CMK (cell line): ENCODE measurements around the gene SFSWAP.

Experiments
- DNase-seq: peaks from one replicate; pipeline ENCODE4 v3.0.0-alpha.2; 2010; ENCODE audit warnings: low read depth

Gene SFSWAP

DNA sequence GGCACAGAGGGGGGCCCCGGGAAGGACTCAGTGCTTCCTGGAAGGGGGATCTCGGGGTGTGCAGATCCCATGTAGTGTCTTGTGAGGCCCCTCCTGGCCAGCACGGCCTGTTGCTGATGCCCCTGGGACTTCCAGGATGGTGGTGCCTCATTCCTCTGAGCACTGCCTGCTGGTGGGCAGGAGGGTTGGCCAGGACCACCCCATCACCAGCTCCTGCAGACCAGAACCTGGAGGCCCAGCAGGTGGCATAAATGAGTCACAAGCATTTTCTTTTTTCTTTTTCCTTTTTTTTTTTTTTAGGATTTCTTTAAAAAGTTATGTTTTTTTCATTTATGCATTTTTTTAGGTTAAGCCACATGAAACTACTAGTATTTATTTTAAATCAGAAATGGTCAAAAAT, 125.3 kb downstream of the SFSWAP start:
- no peak for DNase-seq

DNA sequence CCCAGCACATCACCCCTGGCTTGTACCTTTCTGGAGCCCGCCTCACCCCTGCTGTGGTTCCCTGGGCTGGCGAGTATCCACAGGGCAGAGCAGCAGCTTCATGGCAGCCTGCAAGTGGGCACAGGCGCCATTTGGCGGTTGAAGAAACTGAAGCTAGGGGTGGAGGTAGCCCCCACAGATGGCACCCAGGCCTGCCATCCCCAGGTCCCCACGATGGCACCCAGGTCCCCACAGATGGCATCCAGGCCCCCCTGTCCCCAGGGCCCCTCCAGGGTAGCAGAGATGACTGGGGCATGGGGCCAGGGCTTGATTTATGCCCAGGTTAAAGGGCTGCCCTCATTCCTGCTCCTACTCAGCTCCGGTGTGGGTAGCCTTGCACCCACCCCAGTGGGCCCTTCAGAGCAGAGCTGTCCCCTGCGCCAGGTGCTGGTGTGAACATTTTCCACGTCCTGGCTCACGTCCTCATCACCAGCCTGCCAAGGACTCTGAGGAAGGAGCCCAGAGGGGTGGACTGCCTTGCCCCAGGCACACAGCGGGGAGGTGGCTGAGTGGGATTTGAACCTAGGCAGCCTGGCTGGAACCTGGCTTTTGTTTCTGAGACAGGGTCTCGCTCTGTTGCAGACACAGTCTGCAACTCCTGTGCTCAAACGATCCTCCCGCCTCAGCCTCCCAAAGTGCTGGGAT, 126.0 kb downstream of the SFSWAP start:
- DNase-seq, result no peak

GRCh38 chr12:131840643-131841416, 129.9 kb downstream of the SFSWAP start:
- DNase-seq, result no peak

GRCh38 chr12:131841547-131841946, 130.7 kb downstream of the SFSWAP start:
- no peak for DNase-seq

DNA sequence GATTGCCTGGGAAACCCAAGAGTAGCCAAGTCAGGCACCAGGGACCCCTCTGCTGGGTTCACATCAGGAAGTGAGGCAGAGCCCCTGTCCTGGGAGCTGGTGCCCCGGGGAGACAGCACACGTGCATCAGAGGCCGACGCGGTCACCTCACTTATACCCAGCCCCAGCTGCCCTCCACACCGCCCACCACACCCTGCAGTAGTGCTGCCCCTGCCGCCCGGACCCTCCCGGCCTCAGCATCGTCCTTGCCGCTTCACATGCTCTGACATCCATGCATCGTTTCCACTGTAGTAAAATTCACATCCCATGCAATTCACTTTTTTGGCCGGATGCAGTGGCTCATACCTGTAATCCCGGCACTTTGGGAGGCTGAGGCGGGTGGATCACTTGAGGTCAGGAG, 131.3 kb downstream of the SFSWAP start:
- DNase-seq, result no peak

- no peak for DNase-seq
Measured at GRCh38 chr12:131843527-131843926, 132.6 kb downstream of the SFSWAP start.

- DNase-seq, result no peak
Measured at GRCh38 chr12:131844140-131844539, 133.2 kb downstream of the SFSWAP start.

DNA sequence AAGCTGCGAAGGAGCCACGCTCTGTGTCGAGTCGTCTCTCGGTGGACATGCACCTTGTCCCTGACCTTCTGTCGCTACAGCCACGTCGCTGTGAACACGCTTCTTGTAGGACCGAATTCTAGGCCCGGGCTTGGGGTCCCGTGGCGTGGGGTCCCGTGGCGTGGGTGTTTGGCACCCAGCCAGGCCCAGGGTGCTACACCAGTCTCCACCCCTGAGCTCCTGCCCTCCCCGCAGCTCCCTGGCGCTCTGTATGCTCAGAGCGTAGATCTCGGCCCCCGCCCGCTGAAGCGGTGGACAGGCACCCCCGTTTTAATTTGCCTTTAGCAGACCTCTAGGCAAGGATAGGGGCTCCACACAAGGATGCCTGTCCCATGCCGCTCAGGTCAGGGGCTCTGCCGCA, 133.8 kb downstream of the SFSWAP start:
- DNase-seq, result no peak

DNA sequence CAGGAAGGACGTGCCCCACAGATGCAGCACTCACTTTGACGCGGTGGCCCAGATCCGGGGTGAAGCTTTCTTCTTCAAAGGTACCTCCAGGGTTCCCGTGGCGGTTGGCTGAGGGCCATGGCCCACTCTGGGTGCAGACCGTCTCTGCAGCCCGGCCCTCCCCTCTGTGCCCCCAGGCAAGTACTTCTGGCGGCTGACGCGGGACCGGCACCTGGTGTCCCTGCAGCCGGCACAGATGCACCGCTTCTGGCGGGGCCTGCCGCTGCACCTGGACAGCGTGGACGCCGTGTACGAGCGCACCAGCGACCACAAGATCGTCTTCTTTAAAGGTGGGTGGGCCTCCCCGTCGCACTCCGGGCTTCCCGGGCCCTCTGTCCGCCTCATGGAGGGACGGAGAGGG, 134.2 kb downstream of the SFSWAP start:
- no peak for DNase-seq

DNA sequence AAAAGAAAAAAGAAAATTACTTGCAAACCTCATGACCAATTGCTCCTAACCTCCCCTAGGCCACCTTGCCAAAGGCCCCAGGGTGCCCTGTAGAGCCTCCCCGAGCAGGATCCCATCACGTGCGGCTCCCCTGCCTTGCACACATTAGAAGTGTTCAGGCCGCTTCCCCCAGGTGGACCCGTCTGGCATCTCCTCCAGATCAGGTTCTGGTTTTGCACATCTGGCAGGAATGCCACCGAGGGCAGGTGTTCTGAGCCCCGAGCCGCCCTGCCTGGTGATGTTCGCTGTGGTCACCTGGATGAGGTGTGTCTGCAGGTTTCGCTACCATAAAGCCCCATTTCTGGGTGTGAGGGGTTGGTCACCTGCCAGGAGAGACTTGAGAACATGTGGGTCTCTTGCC, 136.6 kb downstream of the SFSWAP start:
- DNase-seq, result no peak

- DNase-seq, result no peak
Measured at GRCh38 chr12:131848753-131849152, 137.9 kb downstream of the SFSWAP start.
